Stimulated activated CD4-positive, alpha-beta T cell treated with anti-CD3 and anti-CD28 coated beads, Interleukin-12 subunit alpha, Interleukin-12 subunit beta, amount 100 ng/mL, for 4 hours (primary cell): ENCODE data around the gene RPL22.

ENCODE experiments used
- DNase-seq: peaks from one replicate; pipeline ENCODE4 v3.0.0-alpha.2; 2020

RPL22 gene

DNA sequence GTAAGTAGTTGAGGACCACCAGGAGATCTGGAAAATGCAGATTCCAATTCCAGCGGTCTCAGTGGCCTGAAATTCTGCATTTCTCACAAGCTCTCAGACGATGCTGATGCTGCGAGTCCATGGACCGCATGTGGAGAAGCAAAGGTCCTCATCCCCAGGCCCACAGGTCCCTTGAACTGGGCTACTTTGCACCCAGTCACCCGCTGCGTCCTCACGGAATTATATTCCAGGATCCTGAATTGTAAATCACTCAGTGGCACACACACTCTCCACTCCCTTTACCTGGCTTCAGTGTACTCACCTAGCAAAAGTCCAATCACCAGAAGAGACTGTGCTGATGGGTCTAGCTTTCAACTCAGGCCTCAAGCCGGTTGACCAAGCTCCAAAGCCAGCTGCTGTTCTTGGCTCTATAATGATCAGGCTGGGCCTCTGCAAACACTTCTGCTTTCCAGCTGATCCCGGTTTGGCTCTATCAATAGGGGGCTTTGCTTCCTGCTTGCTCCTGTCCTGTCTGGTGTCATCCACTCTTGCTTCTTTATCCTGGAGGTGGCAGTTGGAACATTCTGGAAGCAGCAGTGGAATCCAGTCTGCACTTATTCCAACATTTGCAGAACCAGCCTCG is 904 bp upstream of the RPL22 start:
- no peak for DNase-seq

DNA sequence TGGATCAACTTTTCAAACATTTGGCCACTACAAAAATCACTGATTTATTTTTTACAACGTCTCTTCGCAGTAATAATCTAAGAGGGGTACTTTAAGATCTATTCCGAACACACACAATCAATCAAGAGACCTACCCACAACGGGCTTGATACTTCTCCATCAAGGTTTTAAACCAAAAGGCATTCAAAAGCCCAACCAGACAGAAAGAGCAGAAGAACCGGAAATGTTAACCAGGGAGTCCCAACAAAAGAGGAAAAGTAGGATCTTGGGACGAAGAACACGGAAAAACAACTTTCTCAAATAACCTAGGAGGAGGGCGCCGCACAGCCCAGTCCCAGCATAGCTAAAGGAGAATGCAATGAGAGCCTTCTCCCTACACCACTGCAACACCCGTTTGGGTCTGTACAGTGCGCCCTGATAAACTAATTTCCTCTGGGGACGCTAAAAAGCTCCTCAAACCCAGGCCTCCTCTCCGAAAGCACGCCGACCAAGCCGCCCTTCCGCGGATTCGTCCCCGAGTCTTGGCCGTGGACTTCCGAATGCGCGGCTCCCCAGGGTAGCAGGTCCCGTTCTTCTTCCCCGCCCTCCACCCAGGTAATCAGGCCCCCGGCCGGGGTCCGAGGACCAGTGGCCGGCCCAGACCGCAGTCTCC is 623 bp downstream of the RPL22 start:
- DNase-seq: no peak

DNA sequence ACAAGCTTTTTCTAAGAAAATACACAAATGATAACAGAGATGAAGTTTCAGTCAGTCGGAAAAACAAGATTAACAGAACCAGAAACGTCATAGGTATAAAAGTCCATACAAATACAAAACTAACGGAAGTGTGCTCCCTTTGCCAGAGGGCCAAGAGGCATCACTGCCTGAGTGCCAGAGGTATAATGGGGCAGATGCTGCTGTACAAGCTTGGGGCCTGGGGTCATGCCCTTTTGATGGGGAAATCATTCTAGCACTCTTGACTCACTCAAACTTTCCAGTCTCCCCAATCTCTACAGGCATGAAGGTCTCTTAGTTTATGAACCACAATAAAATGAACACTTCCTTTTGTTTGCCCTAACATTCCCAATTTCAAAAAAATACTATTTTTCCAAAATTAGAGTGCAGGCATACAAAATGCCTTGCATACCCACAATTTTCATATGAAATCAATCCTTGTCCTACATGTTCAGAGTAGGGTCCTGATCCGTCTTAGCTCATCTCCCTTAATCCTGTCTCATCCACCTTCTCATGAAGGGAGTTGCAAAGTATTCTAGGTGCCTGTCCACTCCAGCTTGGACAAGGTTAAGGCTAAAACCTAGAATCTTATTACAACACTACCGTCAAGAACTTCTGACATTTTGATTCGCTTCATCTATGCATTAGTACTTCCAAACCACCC is 1.5 kb downstream of the RPL22 start:
- no peak for DNase-seq

DNA sequence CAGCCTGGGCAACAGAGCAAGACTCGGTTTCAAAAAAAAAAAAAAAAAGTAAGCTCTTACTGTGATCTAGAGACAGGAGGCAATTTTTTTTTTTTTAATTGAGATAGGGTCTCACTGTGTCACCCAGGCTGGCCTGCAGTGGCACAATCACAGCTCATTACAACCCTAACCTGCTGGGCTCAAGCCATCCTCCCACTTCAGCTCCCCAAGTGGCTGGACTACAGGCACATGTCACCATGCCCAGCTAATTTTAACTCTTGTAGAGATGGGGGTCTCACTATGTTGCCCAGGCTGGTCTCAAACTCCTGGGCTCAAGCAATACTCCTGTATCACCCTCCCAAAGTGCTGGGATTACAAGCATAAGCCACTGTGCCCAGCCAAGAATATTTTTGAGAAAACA is 7.4 kb downstream of the RPL22 start:
- DNase-seq: no peak

DNA sequence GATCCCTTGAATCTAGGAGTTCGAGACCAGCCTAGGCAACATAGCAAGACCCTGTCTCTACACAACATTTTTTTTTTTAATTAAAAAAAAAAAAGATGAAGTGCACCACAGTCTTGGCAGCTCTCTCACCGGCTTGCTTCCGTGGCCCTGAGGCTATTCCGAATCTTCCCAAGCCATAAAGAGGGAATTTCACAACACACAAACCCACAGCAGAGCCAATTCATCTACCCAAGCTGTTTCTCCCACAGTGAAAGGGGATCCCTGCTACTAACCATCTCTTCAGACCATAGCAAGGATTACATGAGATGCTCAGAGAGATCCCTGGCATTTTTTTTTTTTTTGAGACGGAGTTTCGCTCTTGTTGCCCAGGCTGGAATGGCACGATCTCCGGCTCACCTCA is 10.9 kb downstream of the RPL22 start:
- no peak for DNase-seq

DNA sequence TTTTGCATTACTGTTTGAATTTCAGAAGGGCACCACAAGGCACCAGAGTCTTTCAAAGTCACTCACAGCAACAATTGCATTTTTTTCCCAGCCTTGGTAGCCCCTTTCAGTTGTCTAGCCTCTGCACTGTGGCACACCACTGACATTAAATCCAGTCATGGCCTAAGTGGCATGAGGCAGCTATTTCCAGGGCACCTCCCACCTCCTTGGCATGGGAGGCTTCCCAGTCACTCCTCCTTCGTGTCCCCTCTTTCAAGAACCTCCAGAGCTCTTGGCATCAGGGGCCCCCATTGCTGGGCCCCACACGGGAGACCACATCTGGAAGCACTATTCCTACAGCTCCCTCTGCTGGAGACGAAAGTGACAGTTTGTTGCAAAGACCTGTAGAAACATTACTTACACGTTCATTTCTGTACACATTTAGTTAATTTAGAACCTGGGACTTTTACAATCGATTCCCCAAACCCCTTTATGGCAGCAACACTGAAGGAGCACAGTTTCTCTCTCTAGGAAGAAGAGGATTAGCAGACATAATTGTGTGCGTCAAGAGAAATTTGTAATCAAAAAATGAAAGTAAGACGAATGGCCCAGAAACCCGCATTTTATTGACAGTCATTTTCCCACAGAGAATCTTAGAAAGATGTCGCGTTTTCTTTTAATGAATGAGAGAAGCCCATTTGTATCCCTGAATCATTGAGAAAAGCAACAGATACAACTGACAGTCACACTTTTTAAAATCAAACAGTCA is 13.6 kb downstream of the RPL22 start:
- DNase-seq: no peak

DNA sequence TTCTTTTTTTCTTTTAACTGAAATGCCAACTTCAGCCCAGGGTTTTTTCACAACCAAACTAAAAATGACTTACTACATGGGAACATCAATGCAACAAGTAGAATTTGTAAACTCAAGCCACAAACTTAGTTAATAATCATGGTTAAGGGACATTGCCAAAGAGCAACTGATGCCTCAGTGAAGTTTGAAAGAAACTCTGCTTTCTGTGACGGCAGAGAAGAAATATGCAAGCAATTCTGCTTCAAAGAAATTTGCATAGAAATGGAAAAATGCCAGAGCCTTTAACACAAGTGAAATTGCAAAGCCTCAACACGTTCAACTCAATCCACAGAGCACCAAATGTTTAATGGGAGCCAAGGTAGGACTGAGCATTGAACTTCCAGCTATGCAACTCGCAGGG is 14.2 kb downstream of the RPL22 start:
- DNase-seq: no peak

DNA sequence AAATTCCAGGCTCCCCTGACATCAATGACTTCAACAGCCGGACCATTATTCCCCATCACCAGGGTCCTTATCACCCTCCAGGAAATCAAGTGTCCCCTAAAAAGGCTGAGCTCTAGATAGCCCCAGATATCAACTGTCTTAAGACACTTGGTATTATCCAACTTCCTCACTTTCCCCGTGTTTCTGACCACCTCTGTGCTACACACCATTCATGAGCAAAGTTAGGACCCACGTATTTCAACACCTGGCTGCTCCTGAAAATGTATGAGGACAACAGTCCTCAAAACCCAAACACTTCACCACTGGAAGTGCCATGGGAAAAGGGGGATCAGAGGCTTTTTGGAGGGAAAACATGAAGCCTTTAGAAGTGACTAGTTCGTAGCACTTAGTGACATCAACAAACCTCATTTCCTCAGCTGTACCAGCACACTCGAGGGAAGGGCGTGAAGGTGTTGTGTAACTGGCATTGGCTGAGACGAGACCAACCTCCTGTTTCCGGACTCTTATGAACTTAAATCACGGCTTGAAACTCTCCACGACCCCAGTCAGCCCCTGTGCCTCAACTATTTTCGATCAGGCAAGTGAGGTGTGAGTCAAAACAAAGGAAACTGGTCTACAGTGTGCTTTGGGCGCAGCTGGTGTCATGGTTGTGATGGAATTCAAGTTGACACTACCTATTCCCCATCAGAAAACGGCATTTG is 15.2 kb downstream of the RPL22 start:
- DNase-seq: no peak

DNA sequence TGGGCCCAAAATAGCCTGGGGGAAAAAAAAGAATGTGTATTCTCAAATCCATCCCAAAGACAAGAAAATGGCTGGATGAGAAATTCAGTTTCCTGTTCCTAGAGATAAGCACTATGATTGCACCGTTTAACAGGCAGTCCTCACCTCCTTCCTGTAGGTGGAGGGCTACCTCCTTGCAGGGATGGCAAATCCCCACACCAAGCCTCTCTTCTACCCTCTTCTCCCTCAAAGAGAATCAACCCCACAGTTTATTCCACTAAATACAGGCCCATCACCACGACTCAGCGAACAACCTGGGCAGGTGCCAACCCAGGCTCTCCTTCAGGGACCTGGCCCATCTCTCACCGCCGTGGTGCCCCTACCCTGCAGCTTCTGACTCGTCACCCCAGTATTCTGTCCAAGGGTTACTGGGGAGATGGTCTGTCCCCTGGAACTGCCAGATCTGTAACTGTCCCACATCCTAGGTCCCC is 15.8 kb downstream of the RPL22 start:
- DNase-seq: no peak

DNA sequence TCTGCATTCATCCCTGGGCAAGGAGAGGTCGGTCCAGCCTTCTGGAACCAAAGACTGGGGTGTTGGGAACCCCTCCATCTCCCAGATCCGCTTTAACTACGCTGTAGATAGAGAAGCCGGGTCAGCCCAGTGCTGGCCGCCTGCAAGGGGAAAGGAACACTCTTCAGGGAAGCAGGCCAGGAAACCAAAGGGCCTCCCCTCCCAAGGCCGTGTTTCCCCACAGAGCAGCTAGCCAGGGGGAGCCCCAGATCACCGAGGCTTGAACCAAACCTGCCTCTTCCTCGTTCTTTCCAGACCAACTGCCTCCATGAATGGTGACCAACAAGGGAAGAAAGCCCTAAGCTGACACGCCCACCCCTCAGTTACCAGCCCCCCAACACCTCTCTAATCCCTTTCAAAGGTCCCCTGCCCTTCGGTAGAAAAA is 18.0 kb downstream of the RPL22 start:
- DNase-seq: no peak

DNA sequence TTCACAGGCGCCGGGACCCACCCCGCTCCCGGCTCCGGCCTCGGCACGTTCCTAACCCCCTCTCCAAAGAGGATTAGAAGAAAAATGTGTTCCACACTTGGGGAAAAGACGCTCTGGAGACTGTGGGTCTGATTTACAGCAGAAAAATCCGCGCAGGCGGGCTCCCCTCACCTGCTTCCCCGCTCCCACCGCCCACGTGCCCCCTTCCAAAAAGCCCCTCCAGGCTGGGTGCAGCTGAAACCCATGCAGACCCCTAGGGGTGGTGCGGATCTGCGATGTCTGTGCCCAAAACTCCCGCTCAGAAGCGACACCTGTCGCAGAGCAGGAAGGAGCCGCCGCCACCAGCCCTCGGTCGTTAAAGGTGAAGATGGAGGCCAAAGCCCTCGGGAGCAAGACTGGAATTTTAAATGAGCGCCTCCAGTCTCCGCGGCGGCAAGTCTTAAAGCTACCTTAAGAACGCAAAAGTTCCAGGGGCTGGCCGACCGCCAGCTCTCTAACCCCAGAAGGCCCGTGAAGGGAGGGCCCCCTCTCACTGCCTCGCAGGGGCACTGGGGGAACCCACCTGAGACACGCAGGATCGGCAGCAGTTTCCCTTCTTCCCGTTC is 18.6 kb downstream of the RPL22 start:
- DNase-seq: no peak

DNA sequence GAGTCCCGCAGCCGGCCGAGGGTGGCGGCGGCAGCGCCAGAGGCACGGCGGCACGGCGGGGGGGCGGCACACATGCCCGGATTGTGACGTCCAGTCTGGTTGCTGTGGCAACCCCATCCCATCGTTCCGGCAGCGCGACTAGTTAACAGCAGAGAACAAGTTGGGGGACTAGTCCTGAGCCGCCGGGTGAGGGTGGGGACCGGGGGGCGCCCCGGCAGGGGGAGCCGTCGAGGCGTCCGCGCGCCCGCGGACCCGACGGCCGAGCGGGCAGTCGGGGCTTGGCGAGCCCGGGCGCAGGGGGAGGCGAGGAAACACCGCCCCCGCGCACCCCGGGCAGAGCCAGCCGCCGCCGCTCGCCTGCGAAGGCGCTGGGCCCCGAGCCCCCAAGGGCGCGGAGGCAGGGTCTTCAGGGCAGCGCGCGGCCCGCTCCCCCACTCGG is 19.1 kb downstream of the RPL22 start, which contains the start of gene CHD5:
Gene CHD5, minus strand, starts transcription at position 54 of the 439 bp plus-strand sequence. CDS start 298 bp downstream, outside the sequence.
- no peak for DNase-seq

DNA sequence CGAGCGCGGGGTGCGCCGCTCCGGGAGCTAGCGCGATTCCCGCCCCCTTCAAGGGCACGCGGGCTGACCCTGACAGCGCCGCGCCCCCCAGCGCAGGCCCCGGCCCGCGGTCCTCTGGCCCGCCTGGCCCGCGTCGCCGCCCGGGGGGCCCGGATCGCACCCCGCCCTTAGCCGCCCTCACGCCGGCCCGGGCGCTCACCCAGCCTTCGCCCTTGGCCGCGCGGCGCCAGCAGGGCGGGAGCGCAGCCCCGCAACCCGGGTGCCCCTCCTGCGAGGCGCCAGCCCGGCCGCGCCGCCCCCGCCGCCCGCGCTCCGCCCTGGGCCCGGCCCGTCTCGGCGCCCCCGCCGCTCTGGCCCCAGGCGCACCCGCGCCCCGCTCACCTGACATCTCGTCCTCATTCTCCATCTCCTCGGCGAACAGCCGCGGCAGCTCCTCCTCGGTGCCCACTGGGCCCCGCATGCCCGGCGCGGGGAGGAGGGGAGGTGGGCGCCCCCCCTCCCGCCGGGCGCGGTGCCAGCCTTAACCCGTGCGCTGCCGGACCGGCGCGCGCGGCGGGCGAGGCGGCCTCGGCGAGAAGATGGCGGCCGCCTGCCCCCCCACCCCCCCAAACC is 19.7 kb downstream of the RPL22 start:
- no peak for DNase-seq

DNA sequence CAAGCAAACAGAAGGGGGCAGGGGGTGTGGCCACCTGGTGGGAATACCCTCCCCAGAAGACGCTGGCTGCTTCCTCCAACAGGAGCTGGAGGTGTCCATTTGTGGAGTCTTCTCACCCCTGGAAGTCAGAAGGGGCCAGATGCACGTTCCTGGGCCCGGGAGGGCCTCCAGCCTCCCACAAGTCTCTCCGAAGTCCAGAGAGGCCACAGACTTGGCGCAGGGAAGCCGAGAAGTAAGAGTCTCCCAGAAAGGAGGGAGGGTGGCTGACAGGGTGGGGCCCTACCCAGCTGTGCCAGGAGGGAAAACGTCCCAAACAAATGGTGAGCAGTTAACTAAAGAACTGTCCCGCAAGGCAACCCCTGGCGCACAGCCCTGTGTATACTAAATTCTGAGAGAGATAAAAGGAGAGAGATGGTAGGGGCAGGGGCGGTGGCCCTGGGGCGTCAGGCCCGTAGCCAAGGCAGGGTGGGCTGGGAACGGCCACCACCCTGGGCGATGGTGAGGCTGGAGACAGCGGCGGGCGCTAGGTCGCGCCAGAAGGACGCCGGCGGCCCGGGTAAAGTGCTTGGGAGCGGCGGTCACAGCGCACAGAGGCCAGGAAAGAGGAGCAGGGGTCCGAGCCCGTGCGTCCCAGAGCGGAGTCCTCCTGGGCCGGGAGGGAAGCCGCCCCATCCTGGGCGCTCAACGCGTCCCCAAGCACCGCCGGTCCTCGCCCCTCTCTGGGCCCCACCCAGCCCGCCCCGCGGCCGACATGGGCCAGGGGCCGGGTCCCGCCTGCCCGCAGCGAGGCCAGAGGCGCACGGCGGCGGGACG is 20.4 kb downstream of the RPL22 start:
- no peak for DNase-seq

DNA sequence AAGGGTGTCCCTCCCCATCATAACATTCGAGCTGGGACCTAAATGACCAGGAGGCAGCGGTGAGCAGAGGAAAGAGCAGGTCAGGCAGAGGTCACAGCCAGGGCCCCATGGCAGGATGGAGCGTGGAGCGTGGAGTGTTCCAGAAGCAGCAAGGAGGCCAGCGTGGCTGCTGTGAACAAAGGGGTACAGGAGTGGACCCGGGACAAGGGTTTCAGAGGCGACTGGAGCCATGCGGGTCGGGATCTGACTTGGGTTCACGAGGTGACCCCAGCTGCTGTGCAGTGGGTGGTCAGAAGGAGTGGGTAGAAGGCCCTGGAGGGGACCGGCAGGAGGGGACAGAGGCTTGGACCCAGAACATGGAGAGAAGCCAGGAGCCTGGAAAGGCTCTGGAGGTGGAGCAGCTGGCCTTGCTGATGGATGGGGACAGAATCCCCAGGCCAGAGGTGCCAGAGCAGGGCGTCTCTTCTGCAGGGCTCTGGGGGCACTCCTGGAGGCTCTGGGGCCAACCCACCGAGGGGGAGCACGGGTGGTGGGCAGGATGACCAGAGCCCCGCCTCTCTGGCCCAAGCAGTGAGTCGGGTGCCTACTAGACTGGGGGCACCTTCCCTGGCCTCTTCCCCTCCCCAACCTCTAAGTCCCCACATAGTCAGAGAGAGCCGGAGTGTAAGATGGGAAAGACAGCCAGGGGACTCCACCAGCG is 21.6 kb downstream of the RPL22 start:
- DNase-seq: no peak

DNA sequence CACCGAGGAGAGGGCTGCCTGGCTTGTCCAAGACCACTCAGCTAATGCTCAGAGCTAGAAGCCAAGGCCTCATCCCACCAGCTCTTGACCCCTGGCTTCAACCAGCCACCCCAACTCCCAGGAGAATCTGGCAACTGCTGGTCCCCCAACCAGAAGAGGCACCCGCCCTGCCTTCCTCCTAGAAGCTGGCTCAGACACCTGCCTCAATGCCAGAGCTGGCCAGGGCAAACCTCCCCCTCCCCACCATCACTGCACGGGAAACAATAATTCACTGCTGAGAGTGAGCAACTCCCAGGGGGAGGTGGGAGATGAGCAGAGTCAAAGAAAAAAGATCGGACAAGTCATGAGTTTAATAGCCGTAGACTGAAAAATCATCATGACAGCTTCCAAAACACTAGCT is 22.6 kb downstream of the RPL22 start:
- no peak for DNase-seq

DNA sequence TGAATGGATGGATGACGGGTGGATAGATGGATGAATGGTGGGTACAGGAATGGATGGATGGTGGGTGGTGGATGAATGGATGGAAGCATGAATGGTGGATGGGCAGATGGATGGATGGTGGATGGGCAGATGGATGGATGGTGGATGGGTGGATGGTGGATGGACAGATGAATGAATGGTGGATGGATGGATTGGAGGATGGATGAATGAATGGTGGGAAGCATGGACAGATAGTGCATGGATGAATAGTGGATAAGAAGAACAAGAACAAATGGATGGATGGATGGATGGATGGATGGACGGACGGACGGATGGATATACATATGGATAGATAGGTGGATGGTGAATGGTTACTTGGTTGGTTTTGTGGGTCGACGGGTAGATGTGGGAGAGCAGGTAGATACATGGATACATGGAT is 24.0 kb downstream of the RPL22 start:
- no peak for DNase-seq

DNA sequence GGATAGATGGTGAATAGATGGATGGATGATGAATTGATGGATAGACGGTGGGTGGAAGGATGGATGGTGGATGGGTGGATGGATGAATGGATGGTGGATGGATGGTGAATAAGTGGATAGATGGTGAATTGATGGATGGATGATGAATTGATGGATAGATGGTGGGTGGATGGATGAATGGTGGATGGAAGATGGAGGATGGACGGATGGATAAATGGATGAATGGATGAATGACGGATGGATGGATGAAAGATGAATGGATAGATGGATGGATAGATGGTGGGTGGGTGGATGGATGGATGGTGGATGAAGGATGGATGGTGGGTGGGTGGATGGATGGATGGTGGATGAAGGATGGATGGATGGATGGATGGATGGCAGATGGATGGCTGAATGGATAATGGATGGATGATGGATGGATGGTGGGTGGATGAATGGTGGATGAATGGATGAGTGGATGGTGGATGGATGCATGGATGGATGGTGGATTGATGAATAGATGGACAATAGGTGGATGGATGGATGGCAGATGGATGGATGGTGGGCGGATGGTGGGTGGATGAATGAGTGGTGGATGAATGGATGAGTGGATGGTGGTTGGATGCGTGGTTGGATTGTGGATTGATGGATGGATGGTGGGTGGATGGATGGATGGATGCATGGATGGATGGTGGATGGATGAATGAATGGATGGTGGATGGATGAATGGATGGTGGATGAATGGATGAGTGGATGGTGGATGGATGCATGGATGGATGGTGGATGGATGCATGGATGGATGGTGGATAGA is 24.6 kb downstream of the RPL22 start:
- no peak for DNase-seq

DNA sequence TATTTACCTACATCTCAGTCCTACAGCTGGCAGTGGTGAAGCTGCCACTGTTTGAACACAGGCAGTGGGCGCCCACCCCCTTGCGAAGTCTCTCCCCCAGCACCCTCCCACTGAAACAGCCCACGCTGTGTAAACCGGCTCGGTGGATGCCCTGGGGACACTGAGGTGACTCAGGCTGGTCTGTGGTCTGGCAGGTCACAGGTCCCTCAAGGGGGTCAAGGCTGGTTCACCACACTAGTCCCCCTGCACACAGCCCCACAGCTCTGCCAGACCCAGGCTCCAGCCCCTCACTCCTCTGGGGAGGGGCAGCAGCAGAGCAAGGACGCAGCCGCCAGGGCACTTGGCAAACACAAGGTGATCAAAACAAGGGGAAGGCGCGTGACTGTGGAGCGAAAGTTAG is 26.8 kb downstream of the RPL22 start:
- no peak for DNase-seq
